ENCODE measurements around the gene POU2F3. TPM values are rescaled to one million over a fixed set of nuclear protein-coding genes. Genes with fewer than 3 reads are reported as not detected.

Gene POU2F3
- total RNA-seq, 1 donor from 2014 or later, result 4.6 TPM

DNA sequence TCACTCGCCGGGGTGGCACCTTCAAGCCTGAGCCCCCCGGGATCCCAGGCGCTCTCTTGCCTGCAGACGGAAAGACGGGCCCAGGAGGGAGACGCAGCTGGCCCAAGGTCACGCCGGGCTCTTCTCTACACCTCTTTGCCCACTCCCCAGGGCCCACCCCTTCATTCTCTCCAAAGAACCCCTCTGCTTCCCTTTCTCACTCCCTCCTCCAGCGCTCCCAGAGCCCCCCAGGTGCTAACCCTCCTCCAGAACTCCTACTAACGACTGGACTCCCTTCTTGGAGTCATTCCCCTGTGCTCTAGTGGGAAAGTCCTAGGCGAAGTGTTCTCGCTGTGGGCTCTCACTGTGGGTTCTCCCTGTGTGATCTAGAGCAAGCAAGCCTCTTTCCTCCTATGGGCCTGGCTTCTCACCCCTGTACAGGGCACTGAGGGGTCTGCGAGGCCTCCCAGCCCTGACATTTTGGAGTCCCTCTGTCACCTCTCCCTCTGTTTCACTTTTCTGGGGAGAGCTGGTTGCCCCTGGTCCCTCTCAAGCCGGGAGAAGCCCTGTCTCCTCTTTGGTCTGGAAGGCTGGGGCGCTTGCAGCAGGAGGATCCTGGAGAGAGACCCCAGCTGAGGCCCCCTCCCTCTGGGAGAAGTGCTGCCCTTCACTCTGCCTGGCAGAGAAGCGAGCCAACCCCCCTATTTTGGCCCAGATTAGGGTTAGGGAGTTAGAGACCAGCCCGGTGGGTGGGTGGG, 28.2 kb upstream of the POU2F3 start:
- intact Hi-C loops (cut with DNase I), result no loop called here
- ATAC-seq, result peak in 1 of 2 donors; percentile 4
- TF ChIP-seq CTCF (IDR thresholded peaks at IDR 0.05), result no peak
- Histone ChIP-seq H3K9me3 (no peaks in the 10 kb centered on the region), H3K4me1 (peaks cover 28% of the 10 kb centered on the region), H3K27ac (peak overlapping the region; percentile 56), H3K36me3 (no peaks in the 10 kb centered on the region), H3K4me3 (peak overlapping the region; percentile 69), H3K27me3 (ENCODE audit: low read depth) (no peaks in the 10 kb centered on the region)
- DNase-seq, result no peak

GRCh38 chr11:120212259-120212878, 27.6 kb upstream of the POU2F3 start:
- Histone ChIP-seq H3K36me3 (no peaks in the 10 kb centered on the region), H3K9me3 (no peaks in the 10 kb centered on the region), H3K27ac (no peak overlapping the region), H3K27me3 (ENCODE audit: low read depth) (no peaks in the 10 kb centered on the region), H3K4me1 (peaks cover 28% of the 10 kb centered on the region), H3K4me3 (peak overlapping the region; percentile 69)
- intact Hi-C loops (cut with DNase I), result no loop called here
- no peak for TF ChIP-seq CTCF (IDR thresholded peaks at IDR 0.05)
- DNase-seq (no peak), ATAC-seq (no peak)

GRCh38 chr11:120212926-120213325, 27.0 kb upstream of the POU2F3 start:
- no peaks in the 10 kb centered on the region for H3K27me3 ChIP-seq (ENCODE audit: low read depth)
- no peak overlapping the region for H3K27ac ChIP-seq
- TF ChIP-seq CTCF (IDR thresholded peaks at IDR 0.05), result no peak
- H3K4me1 ChIP-seq, result peaks cover 30% of the 10 kb centered on the region
- peak overlapping the region; percentile 69 for H3K4me3 ChIP-seq
- H3K9me3 ChIP-seq, result no peaks in the 10 kb centered on the region
- intact Hi-C loops (cut with DNase I), result no loop called here
- DNase-seq (no peak), ATAC-seq (no peak)
- no peaks in the 10 kb centered on the region for H3K36me3 ChIP-seq

GRCh38 chr11:120214581-120214980, 25.4 kb upstream of the POU2F3 start:
- Histone ChIP-seq H3K36me3 (no peaks in the 10 kb centered on the region), H3K27ac (no peak overlapping the region), H3K4me3 (no peak overlapping the region), H3K27me3 (ENCODE audit: low read depth) (no peaks in the 10 kb centered on the region), H3K4me1 (peaks cover 25% of the 10 kb centered on the region), H3K9me3 (no peaks in the 10 kb centered on the region)
- intact Hi-C loops (cut with DNase I), result no loop called here
- no peak for TF ChIP-seq CTCF (IDR thresholded peaks at IDR 0.05)
- ATAC-seq (no peak), DNase-seq (no peak)

DNA sequence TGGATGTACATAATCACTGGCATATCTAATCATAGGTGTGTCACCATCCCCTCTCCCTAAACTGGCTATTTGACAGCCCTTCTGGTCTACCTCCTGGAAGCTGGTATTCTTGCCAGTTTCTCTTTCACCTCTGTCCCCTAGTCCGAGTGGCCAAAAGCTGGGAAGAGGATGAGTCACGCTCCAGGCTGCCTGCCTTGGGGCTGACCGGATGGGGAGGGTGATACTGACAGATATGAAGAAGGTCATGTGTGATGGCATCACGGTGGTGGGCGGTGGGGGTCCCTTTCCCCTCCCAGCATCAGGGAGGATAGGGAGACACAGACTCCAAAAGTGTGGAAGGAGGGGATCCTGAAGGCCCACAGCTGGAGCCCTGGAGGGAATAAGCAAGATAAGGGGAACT, 24.3 kb upstream of the POU2F3 start:
- Histone ChIP-seq H3K27ac (no peak overlapping the region), H3K4me1 (peaks cover 17% of the 10 kb centered on the region), H3K27me3 (ENCODE audit: low read depth) (no peaks in the 10 kb centered on the region), H3K4me3 (no peak overlapping the region), H3K9me3 (no peaks in the 10 kb centered on the region), H3K36me3 (no peaks in the 10 kb centered on the region)
- DNase-seq (no peak), ATAC-seq (no peak)
- intact Hi-C loops (cut with DNase I), result no loop called here
- TF ChIP-seq CTCF (IDR thresholded peaks at IDR 0.05), result no peak
